HCT116 (cell line): ENCODE results near the gene XPC. TPM values are rescaled to one million over a fixed set of nuclear protein-coding genes. Genes with fewer than 3 reads are reported as not detected.

Source experiments
- ATAC-seq: fragments of 200-7000 bp; cut with Tn5 transposase; 2 replicates; pipeline ENCODE4 v1.9.1; 2020; ENCODE audit warnings: mild to moderate bottlenecking, moderate library complexity
- BruUV-seq: library from RNA; stranded (reverse); fragments of 400-500 nt; replicated peaks from 2 replicates; lab custom pipeline; 2021; lab: Mats Ljungman, UMichigan
- CTCF ChIA-PET: fragments of 300-600 bp; sonication (Branson Sonifier 250); formaldehyde crosslinking; loops from one replicate; lab custom pipeline; 2021; ENCODE audit warnings: antibody characterized with exemption; lab: Charles Lee
- POLR2A ChIA-PET: fragments of 300-600, 350-600 bp; sonication (Branson Sonifier 250); formaldehyde crosslinking; loops from one replicate; lab custom pipeline; 2021; ENCODE audit warnings: antibody characterized with exemption; lab: Charles Lee
- RAD21 ChIA-PET, 2 experiments: fragments of 300-600 bp; sonication (Branson Sonifier 250); formaldehyde crosslinking; loops; one replicate each; lab custom pipeline; 2023; ENCODE audit warnings: low total read pairs in 2 of 2; ENCODE audit not compliant: uncharacterized antibody in 2 of 2, unreplicated experiment in 2 of 2, low non-redundant PET in 1 of 2; lab: Charles Lee
- DNase-seq: peaks from one replicate; pipeline ENCODE4 v3.0.0-alpha.2; 2010; ENCODE audit warnings: low read depth, low spot score
- H2AFZ ChIP-seq: fragments of 200-600 bp; shearing (Covaris generic), sonication (generic); 2 replicates; pipeline ENCODE4 v1.6.1; 2017; ENCODE audit warnings: low read depth, mixed run types, mixed read lengths, antibody characterized with exemption, low read length; ENCODE audit not compliant: poor library complexity, severe bottlenecking
- H3K27ac ChIP-seq: 2 replicates; pipeline ENCODE4 v1.5.1; 2012; ENCODE audit warnings: low read depth, low read length
- H3K27me3 ChIP-seq: fragments of 200-600 bp; sonication (generic); 2 replicates; pipeline ENCODE4 v1.6.1; 2016; ENCODE audit warnings: mixed run types, low read length, mixed read lengths; ENCODE audit not compliant: insufficient read depth
- H3K36me3 ChIP-seq, 2 experiments: fragments of 200-500 bp in 1 of 2; fragments of 200-600 bp in 1 of 2; sonication (Bioruptor generic) in 1 of 2; sonication (generic) in 1 of 2; 2 replicates each; pipeline versions ENCODE4 v1.5.1 to v1.6.1; 2014 to 2016; ENCODE audit warnings: low read length in 2 of 2, inconsistent platforms in 1 of 2, mixed read lengths in 1 of 2, mixed run types in 1 of 2; ENCODE audit not compliant: insufficient read depth in 2 of 2, control insufficient read depth in 1 of 2
- H3K4me1 ChIP-seq, 2 experiments: fragments of 200-600 bp in 1 of 2; sonication (generic) in 1 of 2; 2 replicates each; pipeline versions ENCODE4 v1.5.1 to v1.6.1; 2012 to 2017; ENCODE audit warnings: low read length in 2 of 2, inconsistent platforms in 1 of 2, mild to moderate bottlenecking in 1 of 2, mixed read lengths in 1 of 2, mixed run types in 1 of 2, moderate library complexity in 1 of 2; ENCODE audit not compliant: insufficient read depth in 2 of 2, control insufficient read depth in 1 of 2
- H3K4me2 ChIP-seq: fragments of 200-600 bp; sonication (generic); 2 replicates; pipeline ENCODE4 v1.6.1; 2017; ENCODE audit warnings: mixed run types, low read length, mixed read lengths
- H3K4me3 ChIP-seq, 2 experiments: fragments of 200-600 bp in 1 of 2; sonication (generic) in 1 of 2; replicated peaks in 1 of 2; 2 replicates each; pipeline ENCODE4 v1.5.1; 2011 to 2016; ENCODE audit warnings: low read length in 2 of 2, control low read depth in 1 of 2, low read depth in 1 of 2, mild to moderate bottlenecking in 1 of 2, mixed read lengths in 1 of 2, mixed run types in 1 of 2
- H3K79me2 ChIP-seq: fragments of 200-600 bp; sonication (generic); 2 replicates; pipeline ENCODE4 v1.6.1; 2017; ENCODE audit warnings: mild to moderate bottlenecking, mixed run types, low read length, moderate library complexity, mixed read lengths; ENCODE audit not compliant: insufficient read depth
- H3K9ac ChIP-seq: fragments of 200-600 bp; sonication (generic); 2 replicates; pipeline ENCODE4 v1.6.1; 2016; ENCODE audit warnings: low read length, mixed read lengths
- H3K9me2 ChIP-seq: fragments of 200-600 bp; sonication (generic), shearing (Covaris generic); 2 replicates; pipeline ENCODE4 v1.6.1; 2017; ENCODE audit warnings: mixed run types, mild to moderate bottlenecking, moderate library complexity; ENCODE audit not compliant: insufficient read depth
- H3K9me3 ChIP-seq, 2 experiments: fragments of 200-500 bp in 1 of 2; fragments of 200-600 bp in 1 of 2; sonication (Bioruptor generic) in 1 of 2; sonication (generic) in 1 of 2; 2 replicates each; pipeline ENCODE4 v1.6.1; 2014 to 2017; ENCODE audit warnings: low read length in 2 of 2, mixed read lengths in 2 of 2, inconsistent platforms in 1 of 2, low read depth in 1 of 2, mild to moderate bottlenecking in 1 of 2, mixed run types in 1 of 2, moderate library complexity in 1 of 2; ENCODE audit not compliant: control insufficient read depth in 1 of 2, insufficient read depth in 1 of 2
- H4K20me1 ChIP-seq: fragments of 200-600 bp; sonication (generic), shearing (Covaris generic); 2 replicates; pipeline ENCODE4 v1.6.1; 2017; ENCODE audit warnings: mixed run types, mild to moderate bottlenecking, moderate library complexity; ENCODE audit not compliant: insufficient read depth
- CEBPB ChIP-seq: IDR thresholded peaks from 2 replicates; pipeline ENCODE4 v1.6.1; 2012; ENCODE audit warnings: low read depth
- EGR1 ChIP-seq: IDR thresholded peaks from 2 replicates; pipeline ENCODE4 v1.6.1; 2012; ENCODE audit warnings: low read depth
- ELF1 ChIP-seq: IDR thresholded peaks from 2 replicates; pipeline ENCODE4 v1.6.1; 2012; ENCODE audit warnings: low read depth, borderline replicate concordance
- EZH2 ChIP-seq: fragments of 200-600 bp; sonication (generic); IDR thresholded peaks from 2 replicates; pipeline ENCODE4 v1.6.1; 2017; ENCODE audit warnings: antibody characterized with exemption, mixed run types
- FOSL1 ChIP-seq: IDR thresholded peaks from 2 replicates; pipeline ENCODE4 v1.6.1; 2012; ENCODE audit warnings: low read depth
- JUND ChIP-seq: IDR thresholded peaks from 2 replicates; pipeline ENCODE4 v1.6.1; 2012
- POLR2A ChIP-seq: IDR thresholded peaks from 2 replicates; pipeline ENCODE4 v1.7.0; 2011; ENCODE audit warnings: borderline replicate concordance; ENCODE audit not compliant: insufficient read depth, insufficient read length; ENCODE audit errors: extremely low read depth
- RAD21 ChIP-seq: IDR thresholded peaks from 2 replicates; pipeline ENCODE4 v1.6.1; 2012; ENCODE audit warnings: low read depth, mild to moderate bottlenecking
- SIN3A ChIP-seq: IDR thresholded peaks from 2 replicates; pipeline ENCODE4 v1.6.1; 2012; ENCODE audit warnings: low read depth
- SP1 ChIP-seq: IDR thresholded peaks from 2 replicates; pipeline ENCODE4 v1.6.1; 2012; ENCODE audit warnings: low read depth
- SRF ChIP-seq: IDR thresholded peaks from 2 replicates; pipeline ENCODE4 v1.6.1; 2012; ENCODE audit warnings: low read depth
- TCF7L2 ChIP-seq: IDR thresholded peaks from 2 replicates; pipeline ENCODE4 v1.7.0; 2011; ENCODE audit warnings: borderline replicate concordance, inconsistent platforms; ENCODE audit not compliant: insufficient read depth, insufficient read length; ENCODE audit errors: extremely low read depth
- YY1 ChIP-seq: IDR thresholded peaks from 2 replicates; pipeline ENCODE4 v1.6.1; 2011; ENCODE audit warnings: low read length, low read depth, moderate library complexity, mild to moderate bottlenecking; ENCODE audit not compliant: insufficient replicate concordance; ENCODE audit errors: extremely low read depth
- ZFX ChIP-seq: fragments of 450-650 bp; IDR thresholded peaks from 2 replicates; pipeline ENCODE4 v1.6.1; 2017
- ZNF274 ChIP-seq: fragments of 200-500 bp; sonication (Bioruptor generic); IDR thresholded peaks from 2 replicates; pipeline ENCODE4 v1.6.1; 2014; ENCODE audit warnings: mild to moderate bottlenecking, low read depth, low read length, inconsistent platforms
- intact Hi-C: fragments of 100-400 bp; cut with micrococcal nuclease; formaldehyde crosslinking; loops from 2 replicates; pipeline ENCODE4 v1.10.0; 2022
- total RNA-seq: library from RNA; stranded (reverse); gene quantifications from one replicate; pipeline ENCODE4 v1.2.1, GENCODE V29; 2021; ENCODE audit not compliant: unreplicated experiment
- TF ChIP-seq, protein P1 (sequence below): IDR thresholded peaks from 2 replicates; pipeline ENCODE4 v1.6.1; 2011; ENCODE audit warnings: mild to moderate bottlenecking, low read length, moderate library complexity; ENCODE audit not compliant: insufficient replicate concordance; ENCODE audit errors: extremely low read depth
- TF ChIP-seq, protein P2 (sequence below), 3 experiments: fragments of 200-600 bp in 1 of 3; sonication (generic) in 1 of 3; IDR thresholded peaks in 2 of 3; conservative IDR thresholded peaks in 1 of 3; 2 replicates each; pipeline ENCODE4 v1.5.1; 2012 to 2017; ENCODE audit warnings: low read depth in 2 of 3, low read length in 2 of 3, antibody characterized with exemption in 1 of 3, borderline replicate concordance in 1 of 3, control low read depth in 1 of 3, mild to moderate bottlenecking in 1 of 3, mixed read lengths in 1 of 3, mixed run types in 1 of 3, moderate library complexity in 1 of 3; ENCODE audit not compliant: insufficient read depth in 1 of 3
- TF ChIP-seq, protein P3 (sequence below): IDR thresholded peaks from 2 replicates; pipeline ENCODE4 v1.6.1; 2012
- TF ChIP-seq, protein P4 (sequence below): IDR thresholded peaks from 2 replicates; pipeline ENCODE4 v1.6.1; 2012; ENCODE audit warnings: low read depth
- TF ChIP-seq, protein P5 (sequence below): IDR thresholded peaks from 2 replicates; pipeline ENCODE4 v1.6.1; 2012

The XPC gene
- total RNA-seq, 1 experiment from 2014 or later = 29.5 TPM

DNA sequence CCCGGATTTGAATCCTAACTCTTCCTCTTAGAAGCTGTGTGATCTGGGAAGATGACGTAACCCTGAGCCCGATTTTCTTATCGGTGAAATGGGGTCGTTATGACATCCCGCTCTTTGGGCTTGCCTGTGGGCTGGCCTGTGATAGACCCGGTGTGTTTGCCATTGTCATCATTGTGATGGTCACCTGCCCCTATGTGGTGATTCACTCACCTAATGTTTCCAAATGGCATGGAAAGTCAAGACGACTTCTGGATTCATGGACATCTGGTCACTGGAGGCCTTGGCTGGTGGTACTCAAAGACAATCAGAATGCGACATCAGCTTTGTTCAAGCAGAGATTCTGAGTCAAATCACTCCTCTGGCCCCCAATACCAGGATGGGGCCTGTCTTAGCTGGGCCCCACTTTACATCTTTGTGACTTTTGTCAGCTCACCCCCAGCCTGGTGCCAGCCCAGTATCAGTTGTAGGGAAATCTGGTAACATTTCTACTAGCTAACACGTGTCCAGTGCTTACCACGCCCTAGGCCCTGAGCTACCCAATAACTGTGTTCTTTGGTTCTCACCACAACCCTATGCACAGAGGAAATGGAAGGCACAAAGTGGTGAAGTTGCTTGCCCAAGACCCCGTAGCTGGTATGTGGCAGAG is 50.8 kb downstream of the XPC start:
- Histone ChIP-seq H3K4me2 (no peak overlapping the region), H3K4me1 (peaks cover 8 to 20% of the 10 kb centered on the region in 2 experiments; a peak in 3 of 4 replicates), H4K20me1 (no peaks in the 10 kb centered on the region; the same call in 1 of the 2 replicates), H2AFZ (no peak overlapping the region), H3K79me2 (peaks cover 67% of the 10 kb centered on the region), H3K9me2 (no peaks in the 10 kb centered on the region), H3K4me3 (no peak overlapping the region), H3K27ac (no peak overlapping the region), H3K9ac (no peak overlapping the region), H3K9me3 (no peaks in the 10 kb centered on the region), H3K36me3 (peaks cover 15 to 22% of the 10 kb centered on the region in 2 experiments; a peak in 3 of 4 replicates), H3K27me3 (no peaks in the 10 kb centered on the region)
- RAD21 ChIA-PET = no interaction called here
- CTCF ChIA-PET = interaction anchor here (1.6 kb wide), 1 partner anchor 231 kb away, joined by 3 read pairs; no protein-coding TSS in a partner anchor
- POLR2A ChIA-PET = no interaction called here
- ATAC-seq = no peak
- intact Hi-C loops = loop anchor here (5.0 to 10.0 kb wide), 3 partner anchors 50 to 473 kb away; partner anchors contain the start of genes LSM3 and XPC
- TF ChIP-seq, protein P1, sequence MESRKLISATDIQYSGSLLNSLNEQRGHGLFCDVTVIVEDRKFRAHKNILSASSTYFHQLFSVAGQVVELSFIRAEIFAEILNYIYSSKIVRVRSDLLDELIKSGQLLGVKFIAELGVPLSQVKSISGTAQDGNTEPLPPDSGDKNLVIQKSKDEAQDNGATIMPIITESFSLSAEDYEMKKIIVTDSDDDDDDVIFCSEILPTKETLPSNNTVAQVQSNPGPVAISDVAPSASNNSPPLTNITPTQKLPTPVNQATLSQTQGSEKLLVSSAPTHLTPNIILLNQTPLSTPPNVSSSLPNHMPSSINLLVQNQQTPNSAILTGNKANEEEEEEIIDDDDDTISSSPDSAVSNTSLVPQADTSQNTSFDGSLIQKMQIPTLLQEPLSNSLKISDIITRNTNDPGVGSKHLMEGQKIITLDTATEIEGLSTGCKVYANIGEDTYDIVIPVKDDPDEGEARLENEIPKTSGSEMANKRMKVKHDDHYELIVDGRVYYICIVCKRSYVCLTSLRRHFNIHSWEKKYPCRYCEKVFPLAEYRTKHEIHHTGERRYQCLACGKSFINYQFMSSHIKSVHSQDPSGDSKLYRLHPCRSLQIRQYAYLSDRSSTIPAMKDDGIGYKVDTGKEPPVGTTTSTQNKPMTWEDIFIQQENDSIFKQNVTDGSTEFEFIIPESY = no peak
- TF ChIP-seq ZNF274 (no peak), FOSL1 (no peak), SRF (no peak), JUND (no peak), EZH2 (no peak), CEBPB (no peak), SIN3A (no peak), ELF1 (no peak), YY1 (no peak), POLR2A (no peak), RAD21 (no peak), SP1 (no peak), TCF7L2 (no peak), ZFX (no peak), EGR1 (no peak)
- TF ChIP-seq, protein P2, sequence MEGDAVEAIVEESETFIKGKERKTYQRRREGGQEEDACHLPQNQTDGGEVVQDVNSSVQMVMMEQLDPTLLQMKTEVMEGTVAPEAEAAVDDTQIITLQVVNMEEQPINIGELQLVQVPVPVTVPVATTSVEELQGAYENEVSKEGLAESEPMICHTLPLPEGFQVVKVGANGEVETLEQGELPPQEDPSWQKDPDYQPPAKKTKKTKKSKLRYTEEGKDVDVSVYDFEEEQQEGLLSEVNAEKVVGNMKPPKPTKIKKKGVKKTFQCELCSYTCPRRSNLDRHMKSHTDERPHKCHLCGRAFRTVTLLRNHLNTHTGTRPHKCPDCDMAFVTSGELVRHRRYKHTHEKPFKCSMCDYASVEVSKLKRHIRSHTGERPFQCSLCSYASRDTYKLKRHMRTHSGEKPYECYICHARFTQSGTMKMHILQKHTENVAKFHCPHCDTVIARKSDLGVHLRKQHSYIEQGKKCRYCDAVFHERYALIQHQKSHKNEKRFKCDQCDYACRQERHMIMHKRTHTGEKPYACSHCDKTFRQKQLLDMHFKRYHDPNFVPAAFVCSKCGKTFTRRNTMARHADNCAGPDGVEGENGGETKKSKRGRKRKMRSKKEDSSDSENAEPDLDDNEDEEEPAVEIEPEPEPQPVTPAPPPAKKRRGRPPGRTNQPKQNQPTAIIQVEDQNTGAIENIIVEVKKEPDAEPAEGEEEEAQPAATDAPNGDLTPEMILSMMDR (IDR thresholded peaks at IDR 0.05 in 2 of 3, conservative IDR thresholded peaks at IDR 0.05 in 1 of 3; ENCODE audit: borderline replicate concordance in 1 of 3, insufficient read depth in 1 of 3, low read depth in 2 of 3, low read length in 2 of 3) = no peak
- TF ChIP-seq, protein P3, sequence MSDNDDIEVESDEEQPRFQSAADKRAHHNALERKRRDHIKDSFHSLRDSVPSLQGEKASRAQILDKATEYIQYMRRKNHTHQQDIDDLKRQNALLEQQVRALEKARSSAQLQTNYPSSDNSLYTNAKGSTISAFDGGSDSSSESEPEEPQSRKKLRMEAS = no peak
- TF ChIP-seq, protein P4, sequence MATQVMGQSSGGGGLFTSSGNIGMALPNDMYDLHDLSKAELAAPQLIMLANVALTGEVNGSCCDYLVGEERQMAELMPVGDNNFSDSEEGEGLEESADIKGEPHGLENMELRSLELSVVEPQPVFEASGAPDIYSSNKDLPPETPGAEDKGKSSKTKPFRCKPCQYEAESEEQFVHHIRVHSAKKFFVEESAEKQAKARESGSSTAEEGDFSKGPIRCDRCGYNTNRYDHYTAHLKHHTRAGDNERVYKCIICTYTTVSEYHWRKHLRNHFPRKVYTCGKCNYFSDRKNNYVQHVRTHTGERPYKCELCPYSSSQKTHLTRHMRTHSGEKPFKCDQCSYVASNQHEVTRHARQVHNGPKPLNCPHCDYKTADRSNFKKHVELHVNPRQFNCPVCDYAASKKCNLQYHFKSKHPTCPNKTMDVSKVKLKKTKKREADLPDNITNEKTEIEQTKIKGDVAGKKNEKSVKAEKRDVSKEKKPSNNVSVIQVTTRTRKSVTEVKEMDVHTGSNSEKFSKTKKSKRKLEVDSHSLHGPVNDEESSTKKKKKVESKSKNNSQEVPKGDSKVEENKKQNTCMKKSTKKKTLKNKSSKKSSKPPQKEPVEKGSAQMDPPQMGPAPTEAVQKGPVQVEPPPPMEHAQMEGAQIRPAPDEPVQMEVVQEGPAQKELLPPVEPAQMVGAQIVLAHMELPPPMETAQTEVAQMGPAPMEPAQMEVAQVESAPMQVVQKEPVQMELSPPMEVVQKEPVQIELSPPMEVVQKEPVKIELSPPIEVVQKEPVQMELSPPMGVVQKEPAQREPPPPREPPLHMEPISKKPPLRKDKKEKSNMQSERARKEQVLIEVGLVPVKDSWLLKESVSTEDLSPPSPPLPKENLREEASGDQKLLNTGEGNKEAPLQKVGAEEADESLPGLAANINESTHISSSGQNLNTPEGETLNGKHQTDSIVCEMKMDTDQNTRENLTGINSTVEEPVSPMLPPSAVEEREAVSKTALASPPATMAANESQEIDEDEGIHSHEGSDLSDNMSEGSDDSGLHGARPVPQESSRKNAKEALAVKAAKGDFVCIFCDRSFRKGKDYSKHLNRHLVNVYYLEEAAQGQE = no peak
- TF ChIP-seq, protein P5, sequence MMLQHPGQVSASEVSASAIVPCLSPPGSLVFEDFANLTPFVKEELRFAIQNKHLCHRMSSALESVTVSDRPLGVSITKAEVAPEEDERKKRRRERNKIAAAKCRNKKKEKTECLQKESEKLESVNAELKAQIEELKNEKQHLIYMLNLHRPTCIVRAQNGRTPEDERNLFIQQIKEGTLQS = no peak
- no peak for DNase-seq
- BruUV-seq = no TSS peak
